Spinal cord (tissue), 10 donors: ENCODE data around the gene SHISAL1. TPM values are rescaled to one million over a fixed set of nuclear protein-coding genes. Genes with fewer than 3 reads are reported as not detected.

ENCODE experiments used
- DNase-seq, 6 donors: peaks; one replicate each; pipeline versions ENCODE4 v3.0.0 to v3.0.0-alpha.2; 2013 to 2015; ENCODE audit warnings: low spot score in 6 of 6, low read depth in 4 of 6
- H3K27ac ChIP-seq: one replicate; pipeline ENCODE4 v1.5.1; 2013; ENCODE audit warnings: low read depth, low read length, control low read depth
- H3K27me3 ChIP-seq: one replicate; pipeline ENCODE4 v1.6.1; 2013; ENCODE audit warnings: low read length; ENCODE audit not compliant: control insufficient read depth, insufficient read depth
- H3K36me3 ChIP-seq: one replicate; pipeline ENCODE4 v1.6.1; 2013; ENCODE audit warnings: low read length; ENCODE audit not compliant: control insufficient read depth, insufficient read depth
- H3K4me1 ChIP-seq: one replicate; pipeline ENCODE4 v1.6.1; 2013; ENCODE audit warnings: low read length; ENCODE audit not compliant: control insufficient read depth, insufficient read depth
- H3K4me3 ChIP-seq: one replicate; pipeline ENCODE4 v1.5.1; 2013; ENCODE audit warnings: low read depth, low read length, control low read depth
- H3K9me3 ChIP-seq: one replicate; pipeline ENCODE4 v1.6.1; 2013; ENCODE audit warnings: low read length; ENCODE audit not compliant: control insufficient read depth, insufficient read depth
- WGBS: methylation state at CpG from one replicate; pipeline ENCODE4 v1.1.5; 2013; ENCODE audit warnings: missing lambda C conversion rate; ENCODE audit not compliant: insufficient coverage; 5-methylcytosine and 5-hydroxymethylcytosine counted together
- polyA plus RNA-seq, 2 donors: library from polyadenylated mRNA; unstranded; fragments of 120-200 nt; gene quantifications; one replicate each; pipeline ENCODE4 v1.2.1, GENCODE V29; 2013; ENCODE audit not compliant: insufficient read length in 2 of 2
- total RNA-seq, 2 donors: library from RNA; depleted of rRNA in 1 of 2; stranded (reverse); fragments of 120-200 nt in 1 of 2; fragments of >200 nt in 1 of 2; gene quantifications; one replicate each; pipeline versions ENCODE4 v1.2.3 to v1.2.4, GENCODE V29; 2013 to 2014
- donor health status: healthy.

Gene SHISAL1
- total and polyA plus RNA-seq, 4 donors, result 8.2 to 17.0 (median 13.7) TPM

DNA sequence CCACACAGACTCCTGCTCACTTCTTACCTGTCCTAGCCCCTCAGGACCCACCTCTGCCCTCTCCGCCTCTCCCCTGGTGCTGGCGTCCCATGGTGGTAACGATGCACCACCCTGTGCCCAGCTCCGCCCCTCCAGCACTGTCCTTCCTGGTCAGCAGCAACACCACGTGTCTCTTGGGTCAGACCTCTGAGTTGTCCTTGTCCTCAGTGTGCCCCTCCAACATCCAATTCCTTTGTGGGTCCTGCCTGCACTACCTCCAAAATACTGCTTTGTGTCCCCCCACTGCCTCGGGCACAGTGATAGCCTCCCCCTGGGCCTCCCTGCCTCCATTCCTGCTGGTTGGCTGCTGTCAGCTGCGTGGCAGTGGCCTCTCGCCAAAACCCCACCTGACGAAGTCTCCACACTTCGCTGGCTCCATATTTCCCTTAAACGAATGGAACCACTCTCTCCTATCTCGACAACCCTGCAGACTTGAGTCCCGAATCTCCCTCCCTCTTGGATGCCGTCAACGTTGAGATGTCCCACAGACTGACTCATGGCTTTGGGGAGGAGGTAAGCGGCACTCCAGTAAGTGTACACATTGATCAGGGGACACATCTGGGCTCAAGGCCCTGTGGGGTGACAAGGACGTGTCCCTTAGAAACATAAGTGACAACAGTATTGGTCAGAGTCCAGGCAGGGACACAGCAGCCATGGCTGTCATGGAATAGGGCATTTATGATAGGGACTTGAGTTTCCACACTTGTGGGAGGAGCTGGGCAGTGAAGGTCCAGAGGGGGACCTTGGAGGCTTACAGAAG is 42.8 kb downstream of the SHISAL1 start:
- 88% methylated on average over 16 of the region's 17 CpGs for WGBS
- peaks cover 59% of the 10 kb centered on the region for H3K4me1 ChIP-seq
- H3K27ac ChIP-seq, result no peak overlapping the region
- H3K4me3 ChIP-seq, result no peak overlapping the region
- H3K9me3 ChIP-seq, result no peaks in the 10 kb centered on the region
- H3K36me3 ChIP-seq, result peaks cover 6% of the 10 kb centered on the region
- no peak for DNase-seq
- H3K27me3 ChIP-seq, result no peaks in the 10 kb centered on the region

DNA sequence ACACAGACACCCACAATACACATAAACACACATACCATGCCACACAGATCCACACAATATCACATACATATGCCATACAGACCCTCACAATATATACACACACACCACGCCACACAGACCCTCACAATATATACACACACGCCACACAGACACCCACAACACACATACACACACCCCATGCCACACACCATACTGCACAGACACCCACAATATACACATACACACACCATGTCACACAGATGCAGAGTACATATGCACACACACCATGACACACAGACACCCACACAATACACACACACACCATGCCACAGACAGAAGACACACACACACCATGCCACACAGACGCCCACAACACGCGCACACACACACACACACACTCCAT is 43.6 kb downstream of the SHISAL1 start:
- no peak overlapping the region for H3K27ac ChIP-seq
- WGBS, result 97% methylated on average over 5 of the region's 5 CpGs
- no peaks in the 10 kb centered on the region for H3K9me3 ChIP-seq
- DNase-seq, result no peak
- H3K4me1 ChIP-seq, result peaks cover 54% of the 10 kb centered on the region
- H3K27me3 ChIP-seq, result no peaks in the 10 kb centered on the region
- peaks cover 6% of the 10 kb centered on the region for H3K36me3 ChIP-seq
- no peak overlapping the region for H3K4me3 ChIP-seq

DNA sequence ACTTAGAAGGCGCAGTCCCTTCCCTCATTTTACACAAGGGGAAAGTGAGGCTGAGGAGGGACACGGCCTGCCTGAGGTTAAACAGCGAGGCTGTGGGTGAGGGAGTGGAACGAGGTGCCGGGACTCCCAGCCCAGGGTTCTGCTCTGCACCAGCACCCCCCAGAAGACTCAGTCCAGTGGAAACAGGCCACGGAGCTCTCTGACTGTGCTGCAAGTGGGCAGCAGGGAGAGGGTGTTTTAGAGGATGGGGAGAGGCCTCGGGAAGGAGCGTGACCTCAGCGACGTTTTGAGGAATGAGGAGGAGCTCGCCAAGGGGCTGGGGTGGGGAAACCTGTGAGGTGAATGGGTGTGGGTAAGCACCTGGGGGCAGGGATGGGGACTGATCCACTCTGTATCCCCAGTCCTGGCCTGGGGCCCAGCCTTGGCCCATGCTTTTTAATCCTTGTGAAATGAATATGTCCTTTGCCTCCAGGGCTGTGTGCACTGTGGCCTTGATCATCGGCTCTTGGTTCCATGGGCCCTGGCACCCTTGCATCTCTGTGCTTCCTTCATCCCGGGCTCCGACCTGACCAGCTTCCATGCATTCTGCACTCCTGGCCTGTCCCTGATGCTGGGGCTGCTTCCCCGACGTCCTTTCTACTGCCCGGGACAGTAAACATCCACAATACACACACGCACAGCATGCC is 44.2 kb downstream of the SHISAL1 start:
- 79% methylated on average over 16 of the region's 18 CpGs for WGBS
- no peaks in the 10 kb centered on the region for H3K27me3 ChIP-seq
- H3K4me3 ChIP-seq, result no peak overlapping the region
- H3K27ac ChIP-seq, result no peak overlapping the region
- DNase-seq, result no peak
- H3K9me3 ChIP-seq, result no peaks in the 10 kb centered on the region
- H3K36me3 ChIP-seq, result peaks cover 6% of the 10 kb centered on the region
- H3K4me1 ChIP-seq, result peaks cover 54% of the 10 kb centered on the region

GRCh38 chr22:44267856-44268255 is 44.9 kb downstream of the SHISAL1 start:
- H3K36me3 ChIP-seq, result peaks cover 6% of the 10 kb centered on the region
- H3K27me3 ChIP-seq, result no peaks in the 10 kb centered on the region
- 100% methylated on average over 1 of the region's 5 CpGs for WGBS
- no peak overlapping the region for H3K27ac ChIP-seq
- H3K9me3 ChIP-seq, result no peaks in the 10 kb centered on the region
- H3K4me3 ChIP-seq, result no peak overlapping the region
- H3K4me1 ChIP-seq, result peaks cover 53% of the 10 kb centered on the region
- no peak for DNase-seq

- H3K27me3 ChIP-seq, result no peaks in the 10 kb centered on the region
- peaks cover 52% of the 10 kb centered on the region for H3K4me1 ChIP-seq
- H3K36me3 ChIP-seq, result peaks cover 10% of the 10 kb centered on the region
- H3K4me3 ChIP-seq, result no peak overlapping the region
- 65% methylated on average over 24 of the region's 26 CpGs for WGBS
- peak in 2 of 6 donors; percentile 68 to 71 for DNase-seq
- H3K9me3 ChIP-seq, result no peaks in the 10 kb centered on the region
- no peak overlapping the region for H3K27ac ChIP-seq
Observed at GRCh38 chr22:44266796-44267760, 45.7 kb downstream of the SHISAL1 start.

- no peaks in the 10 kb centered on the region for H3K27me3 ChIP-seq
- no peak overlapping the region for H3K27ac ChIP-seq
- DNase-seq, result no peak
- no peaks in the 10 kb centered on the region for H3K9me3 ChIP-seq
- no peak overlapping the region for H3K4me3 ChIP-seq
- H3K4me1 ChIP-seq, result peaks cover 26% of the 10 kb centered on the region
- whole genome bisulfite sequencing, result 98% methylated on average over 4 of the region's 6 CpGs
- peaks cover 9% of the 10 kb centered on the region for H3K36me3 ChIP-seq
Observed at GRCh38 chr22:44263547-44263946, 49.2 kb downstream of the SHISAL1 start.

DNA sequence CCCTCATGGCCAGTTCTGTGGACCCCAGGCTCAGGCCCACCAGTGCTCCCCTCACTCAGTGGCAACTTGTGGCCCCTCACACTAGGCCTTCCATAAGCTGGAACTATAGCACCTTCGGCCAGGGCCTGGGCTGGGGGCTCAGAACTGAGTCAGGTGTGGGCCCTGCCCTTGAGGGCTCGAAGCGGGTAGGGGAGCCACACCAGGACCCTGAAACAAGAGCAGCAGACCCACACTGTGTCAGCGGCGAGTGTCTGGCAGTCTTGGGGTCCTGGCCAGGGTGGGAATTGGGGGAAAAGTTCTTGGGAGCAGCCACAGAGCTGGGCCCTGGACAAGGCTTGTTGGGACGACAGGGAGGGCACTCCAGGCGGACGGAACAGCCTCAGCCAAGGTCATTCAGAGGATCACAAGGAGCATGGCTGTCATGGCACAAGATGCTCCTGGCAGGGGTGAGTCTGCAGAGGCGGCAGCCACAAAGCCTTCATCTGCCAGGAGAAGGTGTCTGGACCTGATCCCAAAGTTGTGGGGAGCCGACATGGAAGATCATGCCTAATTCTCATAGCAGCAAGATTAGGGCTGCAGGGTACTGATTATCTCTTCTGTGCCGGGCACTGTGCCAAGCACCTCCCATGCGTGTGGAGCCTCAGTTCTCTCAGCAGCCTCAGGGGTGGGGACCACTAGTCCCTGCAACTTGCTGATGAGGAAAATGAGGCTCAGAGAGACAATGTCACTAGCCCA is 50.7 kb downstream of the SHISAL1 start:
- WGBS, result 72% methylated on average over 11 of the region's 12 CpGs
- Histone ChIP-seq H3K4me3 (no peak overlapping the region), H3K9me3 (no peaks in the 10 kb centered on the region), H3K27ac (no peak overlapping the region), H3K4me1 (peaks cover 15% of the 10 kb centered on the region), H3K36me3 (peaks cover 9% of the 10 kb centered on the region), H3K27me3 (no peaks in the 10 kb centered on the region)
- DNase-seq, result peak in 2 of 6 donors; percentile 68 to 70

DNA sequence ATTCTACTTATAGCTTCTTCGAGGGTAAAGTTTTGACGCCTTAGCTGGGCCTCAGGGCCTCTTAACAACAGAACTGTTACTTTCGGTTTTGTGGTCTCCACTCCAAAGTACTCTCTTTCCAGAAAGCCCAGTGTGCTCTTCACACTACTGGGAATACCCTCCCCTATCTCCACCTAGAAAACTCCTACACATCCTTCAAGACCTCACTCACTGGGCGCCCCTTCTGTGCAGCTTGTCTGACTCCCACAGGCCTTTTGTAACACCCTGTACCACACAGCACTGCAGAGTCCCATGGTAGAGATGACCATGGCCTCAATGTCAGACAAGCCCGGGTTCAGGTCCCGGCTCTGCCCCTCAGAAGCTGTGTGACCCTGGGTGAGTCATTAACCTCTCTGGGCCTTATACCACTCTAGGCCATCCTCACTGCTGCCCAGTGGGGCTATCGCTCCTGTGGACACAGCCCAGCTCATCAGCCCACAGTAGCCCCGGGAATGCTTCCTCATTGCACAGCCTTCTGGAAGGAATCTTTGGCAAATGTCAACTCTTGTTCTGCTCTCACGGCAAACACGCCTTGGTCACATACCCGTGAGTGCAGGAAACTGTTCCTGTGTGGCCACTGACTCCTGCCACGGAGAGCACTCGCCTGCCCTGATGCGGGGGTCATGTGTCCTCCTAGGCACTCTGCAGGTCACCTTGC is 51.4 kb downstream of the SHISAL1 start:
- no peak overlapping the region for H3K4me3 ChIP-seq
- H3K27me3 ChIP-seq, result no peaks in the 10 kb centered on the region
- H3K4me1 ChIP-seq, result peaks cover 8% of the 10 kb centered on the region
- peaks cover 9% of the 10 kb centered on the region for H3K36me3 ChIP-seq
- H3K9me3 ChIP-seq, result no peaks in the 10 kb centered on the region
- 77% methylated on average over 14 of the region's 14 CpGs for WGBS
- no peak overlapping the region for H3K27ac ChIP-seq
- DNase-seq, result no peak
